Duodenal mucosa (tissue), 2 donors: Measurements from ENCODE around the gene SP3.

ENCODE experiments used
- H3K27ac ChIP-seq: one replicate; pipeline ENCODE4 v1.7.0; 2013; ENCODE audit warnings: low read depth, low read length
- H3K27me3 ChIP-seq, 2 donors: one replicate each; pipeline ENCODE4 v1.7.0; 2013; ENCODE audit warnings: low read length in 2 of 2, control low read depth in 1 of 2; ENCODE audit not compliant: insufficient read depth in 2 of 2, control insufficient read depth in 1 of 2
- H3K36me3 ChIP-seq, 2 donors: one replicate each; pipeline ENCODE4 v1.7.0; 2013; ENCODE audit warnings: low read length in 2 of 2, control low read depth in 1 of 2; ENCODE audit not compliant: insufficient read depth in 2 of 2, control insufficient read depth in 1 of 2
- H3K4me1 ChIP-seq, 2 donors: one replicate each; pipeline ENCODE4 v1.7.0; 2013; ENCODE audit warnings: low read length in 2 of 2, control low read depth in 1 of 2; ENCODE audit not compliant: insufficient read depth in 2 of 2, control insufficient read depth in 1 of 2
- H3K4me3 ChIP-seq, 2 donors: one replicate each; pipeline ENCODE4 v1.7.0; 2013; ENCODE audit warnings: low read length in 2 of 2, low read depth in 1 of 2
- H3K9ac ChIP-seq, 2 donors: one replicate each; pipeline ENCODE4 v1.7.0; 2013; ENCODE audit warnings: low read length in 2 of 2, low read depth in 1 of 2
- H3K9me3 ChIP-seq, 2 donors: one replicate each; pipeline ENCODE4 v1.7.0; 2013; ENCODE audit warnings: low read length in 2 of 2, control low read depth in 1 of 2; ENCODE audit not compliant: control insufficient read depth in 1 of 2

The SP3 gene

DNA sequence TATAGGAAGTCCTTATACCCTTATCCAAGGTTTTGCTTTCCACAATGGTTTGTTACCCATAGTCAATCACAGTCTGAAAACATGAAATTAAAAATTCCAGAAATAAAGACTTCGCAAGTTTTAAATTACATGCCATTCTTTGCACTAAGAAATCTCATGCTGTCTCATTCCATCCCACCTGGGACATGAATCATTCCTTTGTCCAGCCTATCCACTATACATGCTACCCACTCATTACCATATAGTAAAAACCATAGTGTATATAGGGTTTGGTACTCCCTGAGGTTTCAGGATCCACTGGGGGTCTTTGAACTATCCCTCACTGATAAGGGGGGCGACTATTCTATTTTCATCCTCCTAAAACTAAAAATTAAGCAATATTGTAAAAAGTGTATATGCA lies 17.0 kb downstream of the SP3 start:
- no peak overlapping the region for H3K4me3 ChIP-seq
- H3K4me1 ChIP-seq: peaks cover 7 to 14% of the 10 kb centered on the region in 2 donors
- H3K27me3 ChIP-seq: no peaks in the 10 kb centered on the region
- H3K9me3 ChIP-seq: no peaks in the 10 kb centered on the region
- H3K9ac ChIP-seq: no peak overlapping the region
- H3K36me3 ChIP-seq: peaks cover 0 to 5% of the 10 kb centered on the region in 2 donors
- no peak overlapping the region for H3K27ac ChIP-seq

DNA sequence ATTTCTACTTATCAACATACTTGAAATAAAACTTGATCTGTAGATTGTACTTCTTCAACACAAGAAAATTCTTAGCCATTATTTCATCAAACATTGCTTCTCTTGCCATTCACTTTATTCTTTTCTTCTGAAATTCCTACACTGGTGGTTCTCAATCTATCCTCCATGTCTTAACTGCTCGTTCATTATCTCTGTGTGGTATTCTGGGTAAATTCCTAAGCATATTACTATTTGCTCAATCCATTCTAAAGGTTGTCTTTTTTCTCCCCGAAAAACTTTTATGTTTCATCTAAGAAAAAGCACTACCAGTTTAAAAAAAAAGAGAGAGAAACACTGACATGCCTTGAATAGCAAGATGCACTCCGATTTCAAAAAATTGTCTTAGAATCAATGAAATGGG lies 18.0 kb downstream of the SP3 start:
- Histone ChIP-seq H3K27ac (no peak overlapping the region), H3K27me3 (no peaks in the 10 kb centered on the region), H3K9ac (no peak overlapping the region), H3K4me1 (peaks cover 2 to 7% of the 10 kb centered on the region in 2 donors), H3K9me3 (no peaks in the 10 kb centered on the region), H3K4me3 (no peak overlapping the region), H3K36me3 (no peaks in the 10 kb centered on the region)

DNA sequence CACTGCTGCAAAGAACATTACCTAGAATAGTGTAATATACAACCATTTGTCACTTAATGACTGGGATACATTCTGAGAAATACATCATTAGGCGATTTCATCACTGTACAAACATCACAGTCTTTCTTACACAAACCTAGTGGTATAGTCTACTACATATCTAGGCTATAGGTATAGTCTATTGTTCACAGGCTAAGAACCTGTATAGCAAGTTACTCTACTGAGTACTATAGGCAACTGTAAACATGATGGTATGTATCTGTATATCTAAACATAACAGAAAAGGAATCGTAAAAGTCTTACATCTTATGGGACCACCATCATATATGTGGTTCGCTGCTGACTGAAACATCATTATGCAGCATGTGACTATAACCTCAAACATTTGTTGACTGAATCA lies 21.4 kb downstream of the SP3 start:
- no peak overlapping the region for H3K27ac ChIP-seq
- H3K4me1 ChIP-seq: peaks cover 10 to 12% of the 10 kb centered on the region in 2 donors
- H3K27me3 ChIP-seq: no peaks in the 10 kb centered on the region
- H3K9ac ChIP-seq: no peak overlapping the region
- H3K36me3 ChIP-seq: no peaks in the 10 kb centered on the region
- H3K4me3 ChIP-seq: no peak overlapping the region
- H3K9me3 ChIP-seq: no peaks in the 10 kb centered on the region

DNA sequence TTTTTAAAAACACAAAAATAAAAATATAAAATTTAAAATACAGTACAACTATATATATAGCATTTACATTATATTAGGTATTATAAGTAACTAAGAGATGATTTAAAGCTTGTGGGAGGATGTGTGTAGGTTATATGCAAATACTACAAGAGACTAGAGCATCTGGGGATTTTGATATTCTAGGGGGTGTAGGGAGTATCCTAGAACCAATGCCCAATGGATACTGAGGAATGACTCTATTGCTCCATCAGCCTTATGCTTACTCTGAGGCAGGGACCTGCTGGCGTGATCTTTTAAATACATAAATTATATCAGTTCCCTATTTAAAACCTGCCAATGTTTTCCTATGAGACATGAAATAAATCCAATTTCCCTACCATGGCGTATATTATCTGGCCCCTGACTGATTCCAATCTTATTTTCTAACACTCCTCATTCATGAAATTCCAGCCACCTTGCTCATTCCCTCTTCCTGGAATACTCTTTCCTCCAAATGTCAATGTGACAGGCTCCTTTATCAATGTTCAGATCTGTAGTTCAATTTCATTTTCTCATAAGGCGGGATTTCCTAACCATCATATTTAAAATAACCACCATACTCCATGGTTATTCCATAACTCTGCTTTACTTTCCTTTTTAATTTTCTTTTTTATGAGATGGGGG lies 22.2 kb downstream of the SP3 start:
- Histone ChIP-seq H3K27me3 (no peaks in the 10 kb centered on the region), H3K4me1 (peaks cover 10 to 16% of the 10 kb centered on the region in 2 donors), H3K36me3 (no peaks in the 10 kb centered on the region), H3K9me3 (no peaks in the 10 kb centered on the region), H3K9ac (no peak overlapping the region), H3K27ac (no peak overlapping the region), H3K4me3 (no peak overlapping the region)

DNA sequence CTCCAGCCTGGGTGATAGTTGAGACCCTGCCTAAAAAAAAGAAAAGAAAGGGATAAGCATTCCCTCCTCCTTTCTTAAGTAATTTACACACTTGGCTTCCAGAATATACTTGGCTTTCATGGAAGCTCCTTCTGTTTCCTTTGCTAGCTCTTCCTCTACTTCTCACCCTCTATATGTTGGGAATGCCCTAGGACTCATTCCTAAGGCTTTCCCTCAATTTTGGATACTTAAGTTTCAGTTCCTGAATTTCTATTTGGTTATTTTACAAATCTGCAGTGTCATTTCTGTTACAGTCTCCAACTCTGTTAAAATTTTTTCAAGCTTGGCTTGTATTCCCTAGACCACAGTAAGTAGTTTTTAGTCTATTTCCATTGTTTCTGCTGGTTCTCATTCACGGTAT lies 23.6 kb downstream of the SP3 start:
- Histone ChIP-seq H3K9me3 (no peaks in the 10 kb centered on the region), H3K27me3 (no peaks in the 10 kb centered on the region), H3K4me3 (no peak overlapping the region), H3K27ac (no peak overlapping the region), H3K9ac (no peak overlapping the region), H3K36me3 (no peaks in the 10 kb centered on the region), H3K4me1 (peaks cover 10 to 22% of the 10 kb centered on the region in 2 donors)

DNA sequence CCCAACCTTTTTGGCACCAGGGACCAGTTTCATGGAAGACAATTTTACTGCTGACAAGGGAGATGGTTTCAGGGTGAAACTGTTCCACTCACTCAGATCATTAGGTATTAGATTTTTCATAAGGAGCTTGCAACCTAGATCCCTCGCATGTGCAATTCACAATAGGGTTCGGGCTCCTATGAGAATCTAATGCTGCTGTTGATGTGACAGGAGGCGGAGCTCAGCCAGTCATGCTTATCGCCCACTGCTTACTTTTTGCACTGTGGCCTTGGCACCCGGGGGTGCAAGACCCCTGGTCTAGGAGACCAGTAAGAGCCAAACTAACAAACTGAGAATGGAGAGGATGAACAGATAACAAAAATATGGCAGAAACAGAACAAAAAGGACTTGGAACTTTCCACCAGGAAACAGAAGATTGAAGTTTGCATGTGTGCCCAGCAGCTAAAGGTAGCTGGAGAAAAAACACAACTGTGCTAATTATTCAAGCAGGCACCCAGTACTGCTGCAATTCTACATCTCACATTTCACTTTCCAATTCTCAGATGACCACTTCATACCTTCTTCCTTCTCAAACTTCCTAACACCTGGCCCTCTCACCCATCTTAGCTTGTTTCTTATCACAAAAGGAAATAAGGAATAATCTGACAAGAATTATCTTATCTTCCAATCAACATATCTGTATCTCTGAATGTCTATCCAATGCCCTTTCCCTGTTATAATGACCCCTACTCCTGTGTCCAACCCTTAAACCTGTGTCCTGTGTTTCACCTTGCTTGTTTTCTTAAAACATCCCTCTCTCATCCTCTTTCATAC lies 24.8 kb downstream of the SP3 start:
- Histone ChIP-seq H3K9ac (no peak overlapping the region), H3K27ac (no peak overlapping the region), H3K4me3 (no peak overlapping the region), H3K27me3 (no peaks in the 10 kb centered on the region), H3K36me3 (no peaks in the 10 kb centered on the region), H3K4me1 (peaks cover 16 to 22% of the 10 kb centered on the region in 2 donors), H3K9me3 (no peaks in the 10 kb centered on the region)

DNA sequence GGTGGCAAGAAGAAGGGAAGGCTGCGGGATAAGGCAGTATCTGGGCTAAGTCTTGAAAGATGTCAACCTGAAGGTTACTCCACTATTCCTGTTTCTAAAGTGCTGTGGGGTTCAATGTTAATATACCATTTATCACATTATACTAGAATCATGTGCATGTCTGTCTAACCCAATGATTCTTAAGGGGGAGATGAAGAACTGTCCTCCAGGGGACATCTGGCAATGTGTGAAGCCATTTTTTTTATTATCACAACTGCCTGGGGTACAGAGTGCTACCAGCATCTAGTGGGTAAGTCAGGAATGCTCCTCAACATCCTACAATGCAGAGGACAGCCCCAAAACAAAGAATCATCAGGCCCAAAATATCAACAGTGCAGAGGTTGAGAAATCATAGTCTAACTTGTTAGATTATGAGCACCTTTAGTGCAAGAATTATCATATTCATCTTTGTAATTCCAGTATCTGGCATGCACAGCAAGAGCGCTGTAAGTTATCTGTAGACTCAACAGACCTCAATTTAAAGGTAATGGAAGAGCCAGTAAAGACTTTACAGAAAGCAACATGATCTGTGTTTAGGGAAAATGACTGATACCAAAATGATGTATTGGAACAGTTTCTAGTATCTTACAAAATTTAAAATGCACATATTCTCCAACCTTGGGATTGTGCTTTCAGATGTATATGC lies 26.3 kb downstream of the SP3 start:
- H3K27ac ChIP-seq: no peak overlapping the region
- no peak overlapping the region for H3K4me3 ChIP-seq
- H3K27me3 ChIP-seq: no peaks in the 10 kb centered on the region
- H3K36me3 ChIP-seq: no peaks in the 10 kb centered on the region
- no peaks in the 10 kb centered on the region for H3K9me3 ChIP-seq
- H3K9ac ChIP-seq: no peak overlapping the region
- H3K4me1 ChIP-seq: peaks cover 16 to 22% of the 10 kb centered on the region in 2 donors

DNA sequence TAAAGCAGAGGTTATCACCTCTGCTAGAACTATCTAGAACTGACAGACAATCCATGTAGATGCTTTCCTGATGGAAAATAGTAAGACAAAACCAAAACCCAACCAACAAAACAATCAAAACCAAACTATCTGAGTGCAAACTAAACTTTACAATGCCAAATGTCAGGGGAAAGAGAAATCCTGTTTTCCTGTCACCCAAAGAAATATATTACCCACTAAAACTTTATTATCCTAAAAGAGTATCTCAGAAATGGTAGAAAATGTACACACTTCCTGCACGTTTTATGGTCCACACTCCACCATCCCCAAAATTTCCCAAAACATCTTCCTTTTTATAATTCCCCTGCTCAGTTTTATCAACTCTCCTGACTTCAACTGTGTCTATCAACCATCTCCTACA lies 29.9 kb downstream of the SP3 start:
- no peak overlapping the region for H3K4me3 ChIP-seq
- no peak overlapping the region for H3K27ac ChIP-seq
- no peaks in the 10 kb centered on the region for H3K36me3 ChIP-seq
- no peaks in the 10 kb centered on the region for H3K27me3 ChIP-seq
- H3K9me3 ChIP-seq: no peaks in the 10 kb centered on the region
- H3K4me1 ChIP-seq: peaks cover 10% of the 10 kb centered on the region in 2 donors
- H3K9ac ChIP-seq: no peak overlapping the region

DNA sequence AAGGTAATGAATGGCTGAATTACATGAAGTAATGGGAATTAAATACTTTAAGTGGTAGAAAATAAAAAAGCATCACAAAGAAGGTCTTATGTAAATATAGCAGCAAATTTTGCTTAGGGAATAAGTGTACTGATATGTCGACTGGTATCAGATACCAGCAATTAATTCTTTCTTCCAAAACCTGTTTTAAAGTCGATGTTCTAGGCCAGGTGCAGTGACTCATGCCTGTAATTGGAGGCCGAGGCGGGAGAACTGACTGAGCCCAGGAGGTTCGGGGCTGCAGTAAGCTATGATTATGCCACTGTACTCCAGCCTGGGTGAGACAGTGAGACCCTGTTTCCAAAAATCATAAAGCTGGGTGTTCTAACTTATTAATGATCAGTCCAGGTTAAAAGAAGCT lies 30.3 kb downstream of the SP3 start:
- Histone ChIP-seq H3K36me3 (no peaks in the 10 kb centered on the region), H3K27ac (no peak overlapping the region), H3K9ac (no peak overlapping the region), H3K4me1 (peaks cover 6 to 13% of the 10 kb centered on the region in 2 donors), H3K4me3 (no peak overlapping the region), H3K27me3 (no peaks in the 10 kb centered on the region), H3K9me3 (no peaks in the 10 kb centered on the region)

DNA sequence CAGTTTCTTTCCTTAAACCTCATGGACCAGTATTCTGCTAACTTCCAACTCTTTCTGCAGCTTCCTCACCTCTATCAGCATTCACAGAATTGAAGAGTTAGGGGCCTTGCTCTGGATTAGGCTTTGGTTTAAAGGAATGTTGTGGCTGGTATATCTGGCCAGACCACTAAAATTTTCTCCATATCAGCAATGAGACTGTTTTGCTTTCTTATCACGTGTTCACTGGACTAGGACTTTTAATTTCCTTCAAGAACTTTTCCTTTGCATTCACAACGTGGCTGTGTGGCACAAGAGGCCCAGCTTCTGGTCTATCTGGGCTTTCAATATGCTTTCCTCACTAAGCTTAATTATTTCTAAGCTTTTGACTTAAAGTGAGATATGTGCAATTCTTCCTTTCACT lies 33.4 kb downstream of the SP3 start:
- no peak overlapping the region for H3K4me3 ChIP-seq
- peaks cover 5 to 9% of the 10 kb centered on the region in 2 donors for H3K4me1 ChIP-seq
- no peaks in the 10 kb centered on the region for H3K36me3 ChIP-seq
- H3K27ac ChIP-seq: no peak overlapping the region
- no peaks in the 10 kb centered on the region for H3K27me3 ChIP-seq
- H3K9ac ChIP-seq: no peak overlapping the region
- no peaks in the 10 kb centered on the region for H3K9me3 ChIP-seq
